H1 (cell line): Measurements from ENCODE around the gene MCCC1. TPM values are rescaled to one million over a fixed set of nuclear protein-coding genes. Genes with fewer than 3 reads are reported as not detected.

Source experiments
- CTCF ChIA-PET: fragments of 300-600 bp; sonication (Branson Sonifier 250); formaldehyde crosslinking; loops from one replicate; lab custom pipeline; 2021; ENCODE audit not compliant: partially characterized antibody; lab: Charles Lee
- POLR2A ChIA-PET: fragments of 300-600 bp; sonication (Branson Sonifier 250); formaldehyde crosslinking; loops from one replicate; lab custom pipeline; 2021; ENCODE audit warnings: inconsistent platforms; ENCODE audit not compliant: partially characterized antibody; lab: Charles Lee
- DNase-seq, 2 experiments: peaks; one replicate each; pipeline versions ENCODE4 v3.0.0 to v3.0.0-alpha.2; 2010 to 2022; ENCODE audit warnings: low spot score in 2 of 2, low read depth in 1 of 2, mixed read lengths in 1 of 2
- FAIRE-seq: peaks from 2 replicates; lab custom pipeline; 2011; peaks lifted over from hg19 to GRCh38; lab: Jason Lieb, UNC
- H2AFZ ChIP-seq: 2 replicates; pipeline ENCODE4 v1.8.1; 2012; ENCODE audit warnings: low read length, inconsistent platforms
- H2AK5ac ChIP-seq: 2 replicates; pipeline ENCODE4 v1.6.1; 2013; ENCODE audit warnings: low read depth, low read length
- H2BK120ac ChIP-seq: replicated peaks from 2 replicates; pipeline ENCODE3; 2013; ENCODE audit warnings: low read depth, low read length, inconsistent platforms
- H2BK12ac ChIP-seq: 2 replicates; pipeline ENCODE4 v1.6.1; 2013; ENCODE audit warnings: low read depth, low read length
- H2BK15ac ChIP-seq: 2 replicates; pipeline ENCODE4 v1.6.1; 2013; ENCODE audit warnings: low read length
- H2BK20ac ChIP-seq: 2 replicates; pipeline ENCODE4 v1.6.1; 2013; ENCODE audit warnings: low read length
- H2BK5ac ChIP-seq: 2 replicates; pipeline ENCODE4 v1.6.1; 2013; ENCODE audit warnings: low read depth, low read length
- H3K14ac ChIP-seq: 2 replicates; pipeline ENCODE4 v1.6.1; 2013; ENCODE audit warnings: inconsistent platforms; ENCODE audit not compliant: insufficient read length
- H3K18ac ChIP-seq: 2 replicates; pipeline ENCODE4 v1.6.1; 2013; ENCODE audit warnings: low read length; ENCODE audit errors: extremely low read depth
- H3K23ac ChIP-seq: 2 replicates; pipeline ENCODE4 v1.6.1; 2013; ENCODE audit warnings: inconsistent platforms; ENCODE audit not compliant: insufficient read length
- H3K23me2 ChIP-seq: 2 replicates; pipeline ENCODE4 v1.6.1; 2013; ENCODE audit warnings: low read depth, low read length
- H3K27ac ChIP-seq: 2 replicates; pipeline ENCODE4 v1.6.1; 2011; ENCODE audit warnings: low read depth, low read length, inconsistent platforms
- H3K27me3 ChIP-seq, 4 experiments: replicated peaks in 1 of 4; 1 replicate in 1 of 4; 2 replicates in 3 of 4; pipeline versions ENCODE4 v1.6.1 to v1.8.1; 2011 to 2013; ENCODE audit warnings: low read length in 3 of 4, mild to moderate bottlenecking in 3 of 4, inconsistent platforms in 2 of 4, mixed read lengths in 2 of 4, moderate library complexity in 1 of 4; ENCODE audit not compliant: control insufficient read depth in 3 of 4, insufficient read depth in 3 of 4; ENCODE audit errors: extremely low read depth in 1 of 4
- H3K36me3 ChIP-seq, 4 experiments: 2 replicates each; pipeline versions ENCODE4 v1.6.1 to v1.8.1; 2011 to 2013; ENCODE audit warnings: mild to moderate bottlenecking in 4 of 4, low read length in 3 of 4, moderate library complexity in 2 of 4, control low read depth in 1 of 4, inconsistent platforms in 1 of 4; ENCODE audit not compliant: insufficient read depth in 4 of 4, control insufficient read depth in 2 of 4
- H3K4ac ChIP-seq: replicated peaks from 2 replicates; pipeline ENCODE3; 2013; ENCODE audit warnings: low read length, low read depth, mixed read lengths, inconsistent platforms; ENCODE audit not compliant: insufficient read length
- H3K4me1 ChIP-seq, 4 experiments: replicated peaks in 1 of 4; 1 replicate in 1 of 4; 2 replicates in 3 of 4; pipeline versions ENCODE4 v1.6.1 to v1.8.1; 2011 to 2013; ENCODE audit warnings: low read length in 3 of 4, inconsistent platforms in 2 of 4, mixed read lengths in 1 of 4; ENCODE audit not compliant: insufficient read depth in 4 of 4, control insufficient read depth in 3 of 4
- H3K4me2 ChIP-seq, 2 experiments: 2 replicates each; pipeline versions ENCODE4 v1.6.1 to v1.8.1; 2011 to 2013; ENCODE audit warnings: low read depth in 2 of 2, low read length in 2 of 2, control low read depth in 1 of 2, inconsistent platforms in 1 of 2, mild to moderate bottlenecking in 1 of 2; ENCODE audit not compliant: insufficient read depth in 1 of 2
- H3K4me3 ChIP-seq, 4 experiments: fragments of 200-600, 300-600 bp in 1 of 4; sonication (generic), shearing (Covaris generic), sonication (Bioruptor Twin) in 1 of 4; 2 replicates each; pipeline versions ENCODE4 v1.5.1 to v1.8.1; 2011 to 2016; ENCODE audit warnings: low read length in 4 of 4, low read depth in 3 of 4, control low read depth in 2 of 4, inconsistent platforms in 2 of 4, mild to moderate bottlenecking in 2 of 4, mixed read lengths in 1 of 4, moderate library complexity in 1 of 4; ENCODE audit not compliant: insufficient read depth in 2 of 4; ENCODE audit errors: extremely low read depth in 1 of 4
- H3K56ac ChIP-seq: replicated peaks from 2 replicates; pipeline ENCODE3; 2013; ENCODE audit warnings: low read depth, mild to moderate bottlenecking, mixed read lengths, low read length, inconsistent platforms; ENCODE audit not compliant: insufficient read length
- H3K79me1 ChIP-seq: 2 replicates; pipeline ENCODE4 v1.6.1; 2013; ENCODE audit warnings: low read depth, low read length, control low read depth
- H3K79me2 ChIP-seq, 2 experiments: 2 replicates each; pipeline versions ENCODE4 v1.6.1 to v1.8.1; 2012 to 2013; ENCODE audit warnings: low read length in 2 of 2, mild to moderate bottlenecking in 2 of 2, inconsistent platforms in 1 of 2; ENCODE audit not compliant: insufficient read depth in 2 of 2, control insufficient read depth in 1 of 2
- H3K9ac ChIP-seq, 4 experiments: replicated peaks in 1 of 4; 1 replicate in 1 of 4; 2 replicates in 3 of 4; pipeline versions ENCODE4 v1.6.1 to v1.8.1; 2011 to 2013; ENCODE audit warnings: low read depth in 3 of 4, low read length in 3 of 4, control low read depth in 2 of 4, mild to moderate bottlenecking in 2 of 4, moderate library complexity in 2 of 4, inconsistent platforms in 1 of 4; ENCODE audit errors: extremely low read depth in 1 of 4
- H3K9me3 ChIP-seq, 2 experiments: 2 replicates each; pipeline versions ENCODE4 v1.6.1 to v1.8.1; 2012 to 2013; ENCODE audit warnings: mild to moderate bottlenecking in 2 of 2, moderate library complexity in 2 of 2, control low read depth in 1 of 2, inconsistent platforms in 1 of 2, low read depth in 1 of 2, low read length in 1 of 2, mixed read lengths in 1 of 2; ENCODE audit not compliant: insufficient read depth in 2 of 2
- H4K20me1 ChIP-seq, 2 experiments: replicated peaks in 1 of 2; 2 replicates each; pipeline versions ENCODE3 to v1.8.1; 2011 to 2013; ENCODE audit warnings: inconsistent platforms in 2 of 2, low read length in 2 of 2, mild to moderate bottlenecking in 1 of 2; ENCODE audit not compliant: insufficient read depth in 2 of 2, control insufficient read depth in 1 of 2
- H4K5ac ChIP-seq: 2 replicates; pipeline ENCODE4 v1.6.1; 2013; ENCODE audit warnings: low read length, low read depth, mixed read lengths, inconsistent platforms; ENCODE audit not compliant: insufficient read length
- H4K8ac ChIP-seq: 2 replicates; pipeline ENCODE4 v1.8.0; 2013; ENCODE audit warnings: mild to moderate bottlenecking, moderate library complexity, low read length, inconsistent platforms; ENCODE audit not compliant: insufficient read depth; ENCODE audit errors: extremely low read depth
- H4K91ac ChIP-seq: replicated peaks from 2 replicates; pipeline ENCODE3; 2013; ENCODE audit warnings: low read length, mixed read lengths, inconsistent platforms; ENCODE audit not compliant: insufficient read length
- GTF2F1 ChIP-seq: IDR thresholded peaks from 2 replicates; pipeline ENCODE4 v1.6.1; 2012; ENCODE audit warnings: low read depth, low read length, improper control_type of control experiment, borderline replicate concordance
- HDAC2 ChIP-seq, 2 experiments: fragments of 300-600 bp in 1 of 2; sonication (generic) in 1 of 2; IDR thresholded peaks; 2 replicates each; pipeline ENCODE4 v1.6.1; 2011 to 2012; ENCODE audit warnings: low read depth in 2 of 2, low read length in 2 of 2, mild to moderate bottlenecking in 2 of 2, moderate library complexity in 2 of 2, borderline replicate concordance in 1 of 2, inconsistent platforms in 1 of 2
- JUN ChIP-seq: IDR thresholded peaks from 2 replicates; pipeline ENCODE4 v1.6.1; 2011; ENCODE audit warnings: low read depth, mild to moderate bottlenecking, improper control_type of control experiment, low read length
- MAFK ChIP-seq: IDR thresholded peaks from 2 replicates; pipeline ENCODE4 v1.6.1; 2012; ENCODE audit warnings: low read depth, mild to moderate bottlenecking, improper control_type of control experiment, low read length
- NRF1 ChIP-seq: IDR thresholded peaks from 2 replicates; pipeline ENCODE4 v1.6.1; 2011; ENCODE audit warnings: mild to moderate bottlenecking, low read depth, low read length, improper control_type of control experiment
- POU5F1 ChIP-seq: IDR thresholded peaks from 2 replicates; pipeline ENCODE4 v1.6.1; 2011; ENCODE audit warnings: low read depth, mild to moderate bottlenecking, low read length, moderate library complexity
- SIX5 ChIP-seq: IDR thresholded peaks from 2 replicates; pipeline ENCODE4 v1.6.1; 2011; ENCODE audit warnings: mild to moderate bottlenecking, low read depth, low read length
- WGBS, 2 experiments: shearing (Covaris generic) in 1 of 2; methylation state at CpG; one replicate each; pipeline versions ENCODE4 v1.1.6 to v1.1.7; 2013 to 2015; ENCODE audit warnings: low lambda C conversion rate in 2 of 2, mixed read lengths in 2 of 2, inconsistent platforms in 1 of 2, low coverage in 1 of 2, missing lambda C conversion rate in 1 of 2; ENCODE audit not compliant: insufficient replicate concordance in 2 of 2, insufficient coverage in 1 of 2, insufficient read length in 1 of 2; ENCODE audit errors: extremely low coverage in 1 of 2, missing lambda C conversion rate in 1 of 2; 5-methylcytosine and 5-hydroxymethylcytosine counted together
- polyA plus RNA-seq, 7 experiments: library from polyadenylated mRNA; depleted of rRNA in 3 of 7; stranded (reverse) in 5 of 7; unstranded in 2 of 7; fragments of >200 nt in 5 of 7; fragments of 200-250 nt in 2 of 7; gene quantifications; 1 replicate in 5 of 7; 2 replicates in 1 of 7; 4 replicates in 1 of 7; pipeline versions ENCODE4 v1.2.1 to v1.2.3, GENCODE V29; 2011 to 2013; ENCODE audit warnings: missing spikeins in 2 of 7, mixed read lengths in 2 of 7
- total RNA-seq: library from RNA; stranded (reverse); fragmentation: NEBNext Ultra II Directional; extraction: Animal tissue kit (Norgen Biotek cat#: 25700); gene quantifications from 2 replicates; pipeline ENCODE4 v1.2.1, GENCODE V29; 2021
- TF ChIP-seq, protein P1 (sequence below), 3 experiments: IDR thresholded peaks; 1 replicate in 2 of 3; 2 replicates in 1 of 3; pipeline versions ENCODE4 v1.5.1 to v1.6.1; 2011; ENCODE audit warnings: low read length in 3 of 3, mild to moderate bottlenecking in 3 of 3, inconsistent platforms in 2 of 3, low read depth in 1 of 3, moderate library complexity in 1 of 3; ENCODE audit not compliant: insufficient read depth in 1 of 3; ENCODE audit errors: control extremely low read depth in 1 of 3
- TF ChIP-seq, protein P2 (sequence below): IDR thresholded peaks from 2 replicates; pipeline ENCODE4 v1.6.1; 2012; ENCODE audit warnings: inconsistent platforms
- TF ChIP-seq, protein P3 (sequence below): IDR thresholded peaks from 2 replicates; pipeline ENCODE4 v1.6.1; 2011; ENCODE audit warnings: low read depth, mild to moderate bottlenecking, low read length; ENCODE audit not compliant: insufficient read depth

The MCCC1 gene
- total and polyA plus RNA-seq, 2 of the 8 experiments (the other 6 are each of a cell fraction or from before 2014, with no cell fraction given), result 10.8 to 21.5 TPM

DNA sequence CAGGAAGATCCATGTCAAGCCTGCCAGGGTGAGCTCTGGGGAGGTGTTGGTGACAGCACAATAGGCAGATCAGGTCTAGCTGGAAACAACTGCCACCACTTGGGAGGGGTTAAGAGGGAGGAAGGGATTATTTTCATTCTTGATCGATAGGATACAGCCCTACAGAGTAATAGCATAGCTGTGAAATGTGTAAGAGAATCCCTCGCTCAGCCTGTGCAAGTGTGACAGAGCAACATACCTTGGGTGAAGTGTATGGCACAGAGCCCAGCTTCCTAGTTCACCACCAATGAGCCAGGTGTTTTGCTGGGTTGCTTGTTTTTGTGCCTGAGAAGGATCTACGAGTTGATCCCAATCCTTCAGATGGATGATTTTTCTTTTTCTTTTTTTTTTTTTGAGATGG, 109.7 kb downstream of the MCCC1 start:
- no peak overlapping the region for H3K14ac ChIP-seq
- no peaks in the 10 kb centered on the region for H4K20me1 ChIP-seq
- H3K27me3 ChIP-seq, result no peaks in the 10 kb centered on the region
- no peak overlapping the region for H4K91ac ChIP-seq
- no peak overlapping the region for H2AK5ac ChIP-seq
- H3K18ac ChIP-seq, result no peak overlapping the region
- H3K23ac ChIP-seq, result no peak overlapping the region
- H2BK20ac ChIP-seq, result no peak overlapping the region
- H2BK120ac ChIP-seq, result no peak overlapping the region
- no peaks in the 10 kb centered on the region for H3K79me1 ChIP-seq
- no peaks in the 10 kb centered on the region; a peak in 1 of 4 replicates for H3K9me3 ChIP-seq
- WGBS, 2 experiments, result 98% methylated on average over 3 of the region's 3 CpGs; no CpG with 5 or more reads in 1 of the 2 experiments
- no peaks in the 10 kb centered on the region for H3K23me2 ChIP-seq
- H3K36me3 ChIP-seq, result no peaks in the 10 kb centered on the region
- FAIRE-seq (no peak), DNase-seq (no peak)
- H2BK12ac ChIP-seq, result no peak overlapping the region
- H4K8ac ChIP-seq, result no peak overlapping the region
- H3K4ac ChIP-seq, result no peak overlapping the region
- no peak overlapping the region for H2BK5ac ChIP-seq
- H3K79me2 ChIP-seq, result no peaks in the 10 kb centered on the region
- H4K5ac ChIP-seq, result no peak overlapping the region
- H2BK15ac ChIP-seq, result no peak overlapping the region
- ChIA-PET CTCF (interaction anchor here (1.0 to 1.3 kb wide), 3 partner anchors 8 to 161 kb away, joined by 3 to 4 read pairs (median 3); no protein-coding TSS in a partner anchor), POLR2A (interaction anchor here (1.1 to 1.3 kb wide), 2 partner anchors 9 to 10 kb away, joined by 3 to 4 read pairs; no protein-coding TSS in a partner anchor)
- no peak overlapping the region for H2AFZ ChIP-seq
- no peak overlapping the region for H3K27ac ChIP-seq
- no peak overlapping the region for H3K4me2 ChIP-seq
- no peak overlapping the region for H3K9ac ChIP-seq
- H3K4me3 ChIP-seq, result no peak overlapping the region
- no peaks in the 10 kb centered on the region for H3K4me1 ChIP-seq
- no peak overlapping the region for H3K56ac ChIP-seq
- TF ChIP-seq HDAC2 (IDR thresholded peaks at IDR 0.05; ENCODE audit: borderline replicate concordance in 1 of 2, low read depth in 2 of 2, low read length in 2 of 2) (no peak), NRF1 (no peak), POU5F1 (no peak), JUN (no peak), SIX5 (no peak), GTF2F1 (no peak), MAFK (no peak)
- TF ChIP-seq, protein P1, sequence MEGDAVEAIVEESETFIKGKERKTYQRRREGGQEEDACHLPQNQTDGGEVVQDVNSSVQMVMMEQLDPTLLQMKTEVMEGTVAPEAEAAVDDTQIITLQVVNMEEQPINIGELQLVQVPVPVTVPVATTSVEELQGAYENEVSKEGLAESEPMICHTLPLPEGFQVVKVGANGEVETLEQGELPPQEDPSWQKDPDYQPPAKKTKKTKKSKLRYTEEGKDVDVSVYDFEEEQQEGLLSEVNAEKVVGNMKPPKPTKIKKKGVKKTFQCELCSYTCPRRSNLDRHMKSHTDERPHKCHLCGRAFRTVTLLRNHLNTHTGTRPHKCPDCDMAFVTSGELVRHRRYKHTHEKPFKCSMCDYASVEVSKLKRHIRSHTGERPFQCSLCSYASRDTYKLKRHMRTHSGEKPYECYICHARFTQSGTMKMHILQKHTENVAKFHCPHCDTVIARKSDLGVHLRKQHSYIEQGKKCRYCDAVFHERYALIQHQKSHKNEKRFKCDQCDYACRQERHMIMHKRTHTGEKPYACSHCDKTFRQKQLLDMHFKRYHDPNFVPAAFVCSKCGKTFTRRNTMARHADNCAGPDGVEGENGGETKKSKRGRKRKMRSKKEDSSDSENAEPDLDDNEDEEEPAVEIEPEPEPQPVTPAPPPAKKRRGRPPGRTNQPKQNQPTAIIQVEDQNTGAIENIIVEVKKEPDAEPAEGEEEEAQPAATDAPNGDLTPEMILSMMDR (IDR thresholded peaks at IDR 0.05; ENCODE audit: control extremely low read depth in 1 of 3, insufficient read depth in 1 of 3, low read depth in 1 of 3, low read length in 3 of 3), result no peak
- TF ChIP-seq, protein P2, sequence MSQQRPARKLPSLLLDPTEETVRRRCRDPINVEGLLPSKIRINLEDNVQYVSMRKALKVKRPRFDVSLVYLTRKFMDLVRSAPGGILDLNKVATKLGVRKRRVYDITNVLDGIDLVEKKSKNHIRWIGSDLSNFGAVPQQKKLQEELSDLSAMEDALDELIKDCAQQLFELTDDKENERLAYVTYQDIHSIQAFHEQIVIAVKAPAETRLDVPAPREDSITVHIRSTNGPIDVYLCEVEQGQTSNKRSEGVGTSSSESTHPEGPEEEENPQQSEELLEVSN, result no peak
- TF ChIP-seq, protein P3, sequence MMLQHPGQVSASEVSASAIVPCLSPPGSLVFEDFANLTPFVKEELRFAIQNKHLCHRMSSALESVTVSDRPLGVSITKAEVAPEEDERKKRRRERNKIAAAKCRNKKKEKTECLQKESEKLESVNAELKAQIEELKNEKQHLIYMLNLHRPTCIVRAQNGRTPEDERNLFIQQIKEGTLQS, result no peak
